ENCODE results near the gene SLC6A7.
"Not testable (repeated sequence)": the region's sequence is repeated elsewhere in the genome, so short reads cannot be mapped to it uniquely, and the experiment has no call there.

SLC6A7 gene

GRCh38 chr5:150219142-150219541, 29.3 kb downstream of the SLC6A7 start:
- no peak for DNase-seq (ENCODE audit: low spot score)

- no peak for DNase-seq (ENCODE audit: low spot score)
Measured at GRCh38 chr5:150219861-150220260, 30.0 kb downstream of the SLC6A7 start.

GRCh38 chr5:150221471-150221870, 31.6 kb downstream of the SLC6A7 start:
- DNase-seq (ENCODE audit: low spot score), result no peak

DNA sequence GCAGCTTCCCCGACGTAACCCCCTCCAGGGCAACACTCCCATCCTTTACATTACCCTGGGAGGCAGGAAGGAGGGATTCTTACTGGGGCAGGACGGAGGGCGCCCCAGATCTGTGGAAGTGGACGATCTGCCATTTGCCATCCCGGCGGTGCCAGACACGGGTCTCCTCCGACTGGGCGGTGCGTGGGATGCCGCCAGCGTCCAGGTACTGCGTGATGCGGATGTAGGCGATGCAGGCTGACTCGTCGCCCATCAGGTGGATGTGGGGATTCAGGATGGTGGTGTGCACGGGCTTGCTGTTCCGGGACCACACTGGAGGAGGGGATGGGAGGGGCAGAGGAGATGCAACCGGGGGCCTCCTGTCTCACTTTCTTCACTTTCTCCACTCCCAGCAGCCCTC, 33.0 kb downstream of the SLC6A7 start:
- DNase-seq (ENCODE audit: low spot score), result no peak

GRCh38 chr5:150223474-150223873, 33.6 kb downstream of the SLC6A7 start:
- no peak for DNase-seq (ENCODE audit: low spot score)

- DNase-seq (ENCODE audit: low spot score), result no peak
Measured at GRCh38 chr5:150224483-150225027, 34.7 kb downstream of the SLC6A7 start.

DNA sequence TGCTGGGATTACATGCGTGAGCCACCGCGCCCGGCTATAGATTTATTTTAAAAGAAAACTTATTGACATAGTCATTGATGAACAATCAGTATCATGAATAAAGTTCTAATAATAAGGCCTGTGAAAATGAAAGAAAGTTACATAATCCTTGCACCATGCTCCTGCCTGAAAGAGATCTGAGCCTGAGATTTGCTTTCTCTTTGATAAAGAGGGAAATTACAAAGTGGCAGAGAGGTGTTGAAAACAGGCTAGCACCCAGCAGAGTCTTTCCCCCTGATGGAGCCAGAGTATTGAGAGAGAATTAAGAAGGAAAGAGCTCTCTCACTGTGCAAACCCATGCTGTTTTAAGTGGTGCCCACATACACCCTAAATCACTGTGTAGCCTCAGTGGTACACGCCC, 37.2 kb downstream of the SLC6A7 start:
- no peak for DNase-seq (ENCODE audit: low spot score)

- no peak for DNase-seq (ENCODE audit: low spot score)
Measured at GRCh38 chr5:150227606-150228273, 37.9 kb downstream of the SLC6A7 start.

DNA sequence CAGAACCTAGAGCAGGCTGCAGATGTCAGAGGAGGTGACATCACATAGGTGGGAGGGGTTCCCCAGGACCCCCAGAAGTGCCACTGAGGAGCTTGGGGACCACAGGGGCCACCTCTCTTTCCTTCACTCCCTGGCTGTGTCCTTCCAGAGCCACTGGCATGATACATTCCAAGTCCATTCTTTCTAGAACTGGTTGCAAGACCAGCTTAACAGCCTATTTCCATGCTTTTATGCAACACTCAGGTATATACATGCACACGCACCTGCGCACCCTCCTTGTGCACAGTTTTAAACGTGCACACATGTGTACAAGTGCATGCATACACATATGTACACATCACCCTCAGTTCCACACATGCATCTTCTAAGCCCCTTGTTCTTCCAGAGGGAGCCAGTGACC, 39.7 kb downstream of the SLC6A7 start:
- DNase-seq (ENCODE audit: low spot score), result no peak

GRCh38 chr5:150230842-150231241, 41.0 kb downstream of the SLC6A7 start:
- DNase-seq (ENCODE audit: low spot score), result no peak

- DNase-seq (ENCODE audit: low spot score), result not testable (repeated sequence)
Measured at GRCh38 chr5:150233706-150234105, 43.8 kb downstream of the SLC6A7 start.

GRCh38 chr5:150234576-150235499, 45.0 kb downstream of the SLC6A7 start:
- peak; percentile 55 for DNase-seq (ENCODE audit: low spot score)

DNA sequence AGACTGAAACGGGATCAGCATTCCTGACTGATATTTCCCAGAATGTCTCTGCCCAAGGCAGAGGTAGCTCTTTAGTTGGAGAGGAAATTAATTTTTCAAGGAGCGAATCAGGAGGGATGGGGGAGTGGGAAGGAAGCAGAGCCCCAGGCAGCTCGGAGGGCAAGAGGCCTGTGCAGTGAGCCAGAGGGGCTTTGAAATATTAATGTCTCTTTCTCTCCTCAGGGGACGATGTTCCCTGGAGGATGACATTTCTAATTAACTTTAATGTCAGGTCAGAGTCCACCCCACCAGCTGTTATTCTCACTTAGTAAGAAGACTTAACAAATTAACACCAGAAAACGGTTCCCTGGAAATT, 45.6 kb downstream of the SLC6A7 start:
- peak; percentile 79 for DNase-seq (ENCODE audit: low spot score)

- no peak for DNase-seq (ENCODE audit: low spot score)
Measured at GRCh38 chr5:150236313-150236712, 46.5 kb downstream of the SLC6A7 start.

- no peak for DNase-seq (ENCODE audit: low spot score)
Measured at GRCh38 chr5:150236981-150237754, 47.3 kb downstream of the SLC6A7 start.

- DNase-seq (ENCODE audit: low spot score), result no peak
Measured at GRCh38 chr5:150238646-150239045, 48.8 kb downstream of the SLC6A7 start.

DNA sequence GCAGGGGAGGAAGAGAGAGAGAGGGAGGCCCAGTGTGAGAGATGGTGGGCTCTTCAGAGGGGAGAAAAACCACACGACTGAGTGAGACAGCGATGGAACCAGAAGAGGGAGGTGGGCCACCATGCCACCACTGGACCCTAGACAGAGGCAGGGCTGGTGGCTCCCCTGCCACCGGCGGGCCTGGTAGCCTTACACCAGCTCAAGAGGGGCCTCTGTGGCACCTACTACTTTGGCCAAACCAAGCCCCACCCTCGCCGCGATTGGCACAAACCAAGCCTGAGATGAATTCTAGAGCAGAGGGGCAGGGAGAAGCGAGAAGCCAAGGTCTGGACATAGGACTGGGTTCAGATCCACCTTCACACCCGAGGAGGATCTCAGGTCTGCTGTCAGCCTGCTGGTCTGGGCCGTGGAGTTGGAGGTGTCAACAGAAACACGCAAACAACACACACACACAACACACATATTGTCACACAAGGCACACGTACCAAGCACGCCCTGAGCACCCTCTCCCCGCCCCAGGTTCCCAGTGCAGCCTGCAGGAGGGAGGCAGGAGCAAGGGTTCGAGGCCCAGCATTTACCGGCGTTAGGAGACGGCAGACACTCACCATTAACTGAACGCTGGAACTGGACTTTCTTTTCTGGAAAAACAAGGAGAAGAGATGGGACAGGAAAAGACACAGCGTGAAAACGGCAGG, 49.4 kb downstream of the SLC6A7 start:
- no peak for DNase-seq (ENCODE audit: low spot score)

GRCh38 chr5:150239794-150240122, 49.9 kb downstream of the SLC6A7 start:
- DNase-seq (ENCODE audit: low spot score), result no peak

GRCh38 chr5:150241298-150242160, 51.7 kb downstream of the SLC6A7 start:
- DNase-seq (ENCODE audit: low spot score), result no peak

GRCh38 chr5:150242251-150242894, 52.5 kb downstream of the SLC6A7 start:
- DNase-seq (ENCODE audit: low spot score), result no peak

All from D341Med (cell line).